ENCODE data around the gene METTL24. TPM values are rescaled to one million over a fixed set of nuclear protein-coding genes. Genes with fewer than 3 reads are reported as not detected.

The METTL24 gene
- total and polyA plus RNA-seq, 4 donors: 3.9 to 14.3 (median 8.5) TPM

DNA sequence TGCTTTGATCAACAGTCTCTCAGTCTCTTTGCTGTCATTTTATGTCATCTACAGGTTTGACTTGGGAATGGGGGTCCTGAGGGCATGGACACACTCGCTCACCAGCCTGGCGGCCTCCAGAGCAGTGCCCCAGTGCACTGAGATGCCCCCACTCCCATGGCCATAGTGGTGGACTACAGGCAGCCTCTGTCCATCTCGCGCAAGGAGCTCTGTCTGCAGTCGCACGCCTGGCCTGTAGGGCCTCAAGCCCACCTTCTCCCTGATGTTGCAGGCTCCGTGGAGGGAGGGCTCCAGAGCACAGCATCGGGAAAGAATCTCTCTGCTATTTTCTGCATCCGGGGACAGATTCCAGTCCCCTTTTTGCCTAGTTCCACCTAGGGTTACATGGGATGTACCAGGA lies 34.6 kb upstream of the METTL24 start:
- Histone ChIP-seq H3K4me1 (ENCODE audit: control insufficient read depth in 1 of 2, insufficient read depth in 2 of 2, low read length in 2 of 2) (no peaks in the 10 kb centered on the region), H3K36me3 (ENCODE audit: control insufficient read depth in 1 of 2, insufficient read depth in 2 of 2, low read length in 1 of 2) (no peaks in the 10 kb centered on the region), H3K4me3 (ENCODE audit: low read length in 2 of 2) (no peak overlapping the region), H3K27ac (ENCODE audit: low read depth in 1 of 2, low read length in 2 of 2) (no peak overlapping the region), H3K9me3 (ENCODE audit: control insufficient read depth, low read length) (no peaks in the 10 kb centered on the region), H3K27me3 (ENCODE audit: control insufficient read depth in 1 of 2, insufficient read depth in 2 of 2, low read length in 1 of 2) (no peaks in the 10 kb centered on the region)
- WGBS, 2 donors: 76 to 79% methylated on average over 9 of the region's 9 CpGs
- intact Hi-C loops (cut with DNase I): loop anchor here (5.0 to 10.0 kb wide), 3 partner anchors 215 to 688 kb away; partner anchors contain the start of gene WASF1 (in 1 of the 2)
- DNase-seq: no peak
- no peak for ATAC-seq (ENCODE audit: low FRiP score)

DNA sequence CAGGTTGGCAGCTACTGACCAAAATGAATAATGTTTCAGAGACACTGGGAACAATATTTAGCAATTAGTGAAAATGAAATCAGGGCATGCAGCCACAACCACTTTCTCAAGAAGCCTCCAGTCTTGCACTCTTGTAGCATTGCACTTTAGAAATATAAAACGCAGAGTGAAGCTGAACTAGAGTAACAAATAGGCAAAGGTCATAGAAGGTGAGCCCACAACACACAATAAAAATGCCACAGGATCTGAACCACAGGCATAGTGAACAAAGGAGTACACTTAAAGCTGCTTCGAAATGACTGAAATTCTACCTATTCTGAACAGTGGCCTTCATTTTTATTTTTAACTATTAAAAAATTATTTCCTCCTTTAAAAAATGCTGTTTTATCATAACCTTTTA lies 32.3 kb upstream of the METTL24 start:
- no peaks in the 10 kb centered on the region for H3K27me3 ChIP-seq (ENCODE audit: control insufficient read depth in 1 of 2, insufficient read depth in 2 of 2, low read length in 1 of 2)
- intact Hi-C loops (cut with DNase I): loop anchor here (1.0 to 10.0 kb wide), 4 partner anchors 212 to 686 kb away; partner anchors contain the start of gene WASF1 (in 1 of the 2)
- no peak for ATAC-seq (ENCODE audit: low FRiP score)
- H3K36me3 ChIP-seq (ENCODE audit: control insufficient read depth in 1 of 2, insufficient read depth in 2 of 2, low read length in 1 of 2): no peaks in the 10 kb centered on the region
- no peak for DNase-seq
- 28 to 39% methylated on average over 2 of the region's 2 CpGs for WGBS, 2 donors
- no peaks in the 10 kb centered on the region for H3K9me3 ChIP-seq (ENCODE audit: control insufficient read depth, low read length)
- H3K27ac ChIP-seq (ENCODE audit: low read depth in 1 of 2, low read length in 2 of 2): no peak overlapping the region
- H3K4me1 ChIP-seq (ENCODE audit: control insufficient read depth in 1 of 2, insufficient read depth in 2 of 2, low read length in 2 of 2): no peaks in the 10 kb centered on the region
- H3K4me3 ChIP-seq (ENCODE audit: low read length in 2 of 2): no peak overlapping the region

GRCh38 chr6:110389689-110390382 lies 31.7 kb upstream of the METTL24 start:
- Histone ChIP-seq H3K36me3 (ENCODE audit: control insufficient read depth in 1 of 2, insufficient read depth in 2 of 2, low read length in 1 of 2) (no peaks in the 10 kb centered on the region), H3K4me1 (ENCODE audit: control insufficient read depth in 1 of 2, insufficient read depth in 2 of 2, low read length in 2 of 2) (no peaks in the 10 kb centered on the region), H3K27me3 (ENCODE audit: control insufficient read depth in 1 of 2, insufficient read depth in 2 of 2, low read length in 1 of 2) (no peaks in the 10 kb centered on the region), H3K27ac (ENCODE audit: low read depth in 1 of 2, low read length in 2 of 2) (no peak overlapping the region), H3K4me3 (ENCODE audit: low read length in 2 of 2) (no peak overlapping the region), H3K9me3 (ENCODE audit: control insufficient read depth, low read length) (no peaks in the 10 kb centered on the region)
- WGBS, 2 donors: 89 to 90% methylated on average over 4 of the region's 4 CpGs
- ATAC-seq (ENCODE audit: low FRiP score) (no peak), DNase-seq (no peak)
- intact Hi-C loops (cut with DNase I): loop anchor here (1.0 to 10.0 kb wide), 4 partner anchors 212 to 685 kb away; partner anchors contain the start of gene WASF1 (in 1 of the 2)

DNA sequence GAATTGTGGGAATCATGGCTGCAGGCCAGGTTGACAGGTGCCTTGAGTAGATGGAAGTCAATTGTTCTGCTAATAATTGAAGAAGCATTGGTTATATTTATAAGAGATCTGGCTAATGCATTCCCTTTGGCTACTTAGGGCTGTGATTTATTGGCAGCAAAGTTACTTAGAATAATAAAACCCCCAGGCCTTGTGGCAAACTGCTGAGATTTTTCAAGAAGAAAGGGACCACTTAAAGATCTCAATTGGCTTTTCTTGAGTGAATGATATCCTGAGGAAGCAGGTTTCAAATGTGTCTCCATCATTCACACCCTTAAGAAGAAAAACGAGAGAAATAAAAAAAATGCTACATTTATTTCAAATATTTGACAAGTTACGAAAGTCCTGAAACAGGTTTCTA lies 29.8 kb upstream of the METTL24 start:
- Histone ChIP-seq H3K36me3 (ENCODE audit: control insufficient read depth in 1 of 2, insufficient read depth in 2 of 2, low read length in 1 of 2) (no peaks in the 10 kb centered on the region), H3K27me3 (ENCODE audit: control insufficient read depth in 1 of 2, insufficient read depth in 2 of 2, low read length in 1 of 2) (no peaks in the 10 kb centered on the region), H3K4me1 (ENCODE audit: control insufficient read depth in 1 of 2, insufficient read depth in 2 of 2, low read length in 2 of 2) (no peaks in the 10 kb centered on the region), H3K4me3 (ENCODE audit: low read length in 2 of 2) (no peak overlapping the region), H3K27ac (ENCODE audit: low read depth in 1 of 2, low read length in 2 of 2) (no peak overlapping the region), H3K9me3 (ENCODE audit: control insufficient read depth, low read length) (no peaks in the 10 kb centered on the region)
- DNase-seq (no peak), ATAC-seq (ENCODE audit: low FRiP score) (no peak)
- intact Hi-C loops (cut with DNase I): no loop called here
- 56 to 59% methylated on average over 2 of the region's 2 CpGs for WGBS, 2 donors

GRCh38 chr6:110385458-110385863 lies 27.3 kb upstream of the METTL24 start:
- DNase-seq (no peak), ATAC-seq (ENCODE audit: low FRiP score) (no peak)
- Histone ChIP-seq H3K4me3 (ENCODE audit: low read length in 2 of 2) (no peak overlapping the region), H3K27ac (ENCODE audit: low read depth in 1 of 2, low read length in 2 of 2) (no peak overlapping the region), H3K4me1 (ENCODE audit: control insufficient read depth in 1 of 2, insufficient read depth in 2 of 2, low read length in 2 of 2) (no peaks in the 10 kb centered on the region), H3K9me3 (ENCODE audit: control insufficient read depth, low read length) (no peaks in the 10 kb centered on the region), H3K36me3 (ENCODE audit: control insufficient read depth in 1 of 2, insufficient read depth in 2 of 2, low read length in 1 of 2) (no peaks in the 10 kb centered on the region), H3K27me3 (ENCODE audit: control insufficient read depth in 1 of 2, insufficient read depth in 2 of 2, low read length in 1 of 2) (no peaks in the 10 kb centered on the region)
- WGBS, 2 donors: 76 to 92% methylated on average over 1 of the region's 1 CpG
- intact Hi-C loops (cut with DNase I): no loop called here

DNA sequence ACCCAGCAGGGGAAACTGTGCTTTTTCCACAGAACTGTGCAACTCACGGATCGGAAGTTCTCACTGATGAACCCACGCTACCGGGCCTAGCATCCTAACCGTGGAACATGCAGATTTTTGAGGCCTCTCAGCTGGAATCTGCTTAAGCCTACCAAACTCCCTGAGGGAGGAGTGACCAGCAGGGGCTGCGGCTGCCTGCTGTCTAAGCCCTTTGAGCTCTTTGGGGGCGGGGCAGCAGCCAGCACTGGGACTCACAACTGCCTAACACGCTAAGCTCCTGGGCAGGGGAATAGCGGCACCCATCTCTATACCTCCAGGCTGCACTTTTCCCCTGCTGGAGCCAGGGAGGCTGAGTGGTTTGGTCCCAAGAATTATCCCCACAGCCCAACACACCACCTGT lies 20.4 kb upstream of the METTL24 start:
- Histone ChIP-seq H3K4me1 (ENCODE audit: control insufficient read depth in 1 of 2, insufficient read depth in 2 of 2, low read length in 2 of 2) (no peaks in the 10 kb centered on the region), H3K4me3 (ENCODE audit: low read length in 2 of 2) (no peak overlapping the region), H3K27ac (ENCODE audit: low read depth in 1 of 2, low read length in 2 of 2) (no peak overlapping the region), H3K27me3 (ENCODE audit: control insufficient read depth in 1 of 2, insufficient read depth in 2 of 2, low read length in 1 of 2) (no peaks in the 10 kb centered on the region), H3K9me3 (ENCODE audit: control insufficient read depth, low read length) (no peaks in the 10 kb centered on the region), H3K36me3 (ENCODE audit: control insufficient read depth in 1 of 2, insufficient read depth in 2 of 2, low read length in 1 of 2) (no peaks in the 10 kb centered on the region)
- ATAC-seq (ENCODE audit: low FRiP score): no peak
- no peak for DNase-seq
- 76 to 85% methylated on average over 9 of the region's 9 CpGs for WGBS, 2 donors
- intact Hi-C loops (cut with DNase I): loop anchor here in 1 of 2 donors (5.0 kb wide), 1 partner anchor 46 kb away; no protein-coding TSS in a partner anchor

DNA sequence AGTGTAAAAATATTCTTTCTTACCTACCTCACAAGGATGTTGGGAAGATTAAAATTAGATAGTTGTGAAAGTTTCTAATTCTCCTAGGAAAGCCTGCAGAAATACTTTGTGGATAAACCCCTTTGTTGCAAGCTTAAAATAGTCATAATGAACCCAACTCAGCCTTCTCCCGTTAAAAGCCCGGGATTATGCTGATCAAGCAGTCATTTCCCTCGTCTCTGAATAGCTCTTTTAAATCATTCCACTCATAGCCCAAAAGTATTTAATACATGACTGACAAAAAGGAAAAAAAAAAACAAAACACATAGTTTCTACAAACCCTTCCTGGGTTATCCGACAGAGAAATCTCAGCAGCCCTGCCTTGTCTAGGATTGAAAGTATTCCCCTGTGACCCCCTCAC lies 10.9 kb upstream of the METTL24 start:
- intact Hi-C loops (cut with DNase I): no loop called here
- Histone ChIP-seq H3K27me3 (ENCODE audit: control insufficient read depth in 1 of 2, insufficient read depth in 2 of 2, low read length in 1 of 2) (no peaks in the 10 kb centered on the region), H3K9me3 (ENCODE audit: control insufficient read depth, low read length) (no peaks in the 10 kb centered on the region), H3K27ac (ENCODE audit: low read depth in 1 of 2, low read length in 2 of 2) (no peak overlapping the region), H3K4me3 (ENCODE audit: low read length in 2 of 2) (no peak overlapping the region), H3K4me1 (ENCODE audit: control insufficient read depth in 1 of 2, insufficient read depth in 2 of 2, low read length in 2 of 2) (peaks cover 0 to 12% of the 10 kb centered on the region in 2 donors), H3K36me3 (ENCODE audit: control insufficient read depth in 1 of 2, insufficient read depth in 2 of 2, low read length in 1 of 2) (no peaks in the 10 kb centered on the region)
- whole genome bisulfite sequencing, 2 donors: 9% methylated on average over 4 of the region's 4 CpGs
- DNase-seq: no peak
- ATAC-seq (ENCODE audit: low FRiP score): no peak

DNA sequence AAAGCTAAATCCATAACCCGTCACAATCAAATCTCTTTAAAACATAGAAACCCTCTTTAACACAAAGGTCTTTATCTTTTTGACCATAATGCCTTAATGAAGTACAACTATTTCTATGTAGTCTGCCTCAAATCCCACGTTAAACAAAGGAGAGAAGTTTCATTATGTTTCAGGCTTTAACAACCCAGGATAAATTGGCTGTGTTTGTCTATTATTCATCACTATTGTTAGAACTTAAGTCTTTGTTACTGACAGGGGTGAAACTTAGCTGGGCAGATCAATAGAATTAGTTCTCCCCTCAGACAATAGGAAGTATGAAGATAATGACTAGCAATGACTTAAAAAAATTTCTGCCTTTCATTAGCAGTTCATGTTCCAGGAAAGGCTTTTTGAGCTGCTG lies 10.1 kb upstream of the METTL24 start:
- H3K27ac ChIP-seq (ENCODE audit: low read depth in 1 of 2, low read length in 2 of 2): no peak overlapping the region
- DNase-seq (no peak), ATAC-seq (ENCODE audit: low FRiP score) (no peak)
- no peaks in the 10 kb centered on the region for H3K9me3 ChIP-seq (ENCODE audit: control insufficient read depth, low read length)
- intact Hi-C loops (cut with DNase I): no loop called here
- H3K4me3 ChIP-seq (ENCODE audit: low read length in 2 of 2): no peak overlapping the region
- H3K4me1 ChIP-seq (ENCODE audit: control insufficient read depth in 1 of 2, insufficient read depth in 2 of 2, low read length in 2 of 2): peaks cover 0 to 14% of the 10 kb centered on the region in 2 donors
- no peaks in the 10 kb centered on the region for H3K36me3 ChIP-seq (ENCODE audit: control insufficient read depth in 1 of 2, insufficient read depth in 2 of 2, low read length in 1 of 2)
- no peaks in the 10 kb centered on the region for H3K27me3 ChIP-seq (ENCODE audit: control insufficient read depth in 1 of 2, insufficient read depth in 2 of 2, low read length in 1 of 2)
- WGBS, 2 donors: 75 to 88% methylated on average over 2 of the region's 2 CpGs

- WGBS, 2 donors: 91 to 95% methylated on average over 1 of the region's 1 CpG
- Histone ChIP-seq H3K9me3 (ENCODE audit: control insufficient read depth, low read length) (no peaks in the 10 kb centered on the region), H3K27ac (ENCODE audit: low read depth in 1 of 2, low read length in 2 of 2) (no peak overlapping the region), H3K27me3 (ENCODE audit: control insufficient read depth in 1 of 2, insufficient read depth in 2 of 2, low read length in 1 of 2) (no peaks in the 10 kb centered on the region), H3K4me3 (ENCODE audit: low read length in 2 of 2) (no peak overlapping the region), H3K36me3 (ENCODE audit: control insufficient read depth in 1 of 2, insufficient read depth in 2 of 2, low read length in 1 of 2) (no peaks in the 10 kb centered on the region), H3K4me1 (ENCODE audit: control insufficient read depth in 1 of 2, insufficient read depth in 2 of 2, low read length in 2 of 2) (peaks cover 0 to 14% of the 10 kb centered on the region in 2 donors)
- intact Hi-C loops (cut with DNase I): no loop called here
- DNase-seq (no peak), ATAC-seq (ENCODE audit: low FRiP score) (no peak)
Measured at GRCh38 chr6:110367825-110368224, 9.7 kb upstream of the METTL24 start.
